Germinal center (tissue), 1 donor: ENCODE results near the gene KDM4F.
"Not testable (repeated sequence)": the region's sequence is repeated elsewhere in the genome, so short reads cannot be mapped to it uniquely, and the experiment has no call there.

Source experiments
- DNase-seq: peaks from one replicate; pipeline ENCODE4 v3.0.0; 2012; ENCODE audit warnings: mixed read lengths, low spot score

Gene KDM4F

GRCh38 chr11:95049122-95049521 lies at the start of gene KDM4F:
TSS of gene KDM4F (plus strand) at chr11:95049422.
- DNase-seq, result not testable (repeated sequence)

- no peak for DNase-seq
Observed at GRCh38 chr11:95003716-95004115, 45.5 kb upstream of the KDM4F start.

GRCh38 chr11:95005642-95006041 lies 43.6 kb upstream of the KDM4F start:
- no peak for DNase-seq

- DNase-seq, result no peak
Observed at GRCh38 chr11:95011376-95011775, 37.8 kb upstream of the KDM4F start.

- no peak for DNase-seq
Observed at GRCh38 chr11:95014184-95014821, 34.9 kb upstream of the KDM4F start.

GRCh38 chr11:95016139-95016538 lies 33.1 kb upstream of the KDM4F start:
- no peak for DNase-seq

GRCh38 chr11:95021468-95021867 lies 27.8 kb upstream of the KDM4F start:
- DNase-seq, result not testable (repeated sequence)

GRCh38 chr11:95024958-95025357 lies 24.3 kb upstream of the KDM4F start, which contains the start of gene KDM4E:
TSS of gene KDM4E (plus strand) at chr11:95025258. CDS start at chr11:95025558, 300 bp downstream.
- no peak for DNase-seq

GRCh38 chr11:95025594-95025993 lies 23.6 kb upstream of the KDM4F start:
- not testable (repeated sequence) for DNase-seq

- DNase-seq, result no peak
Observed at GRCh38 chr11:95028357-95028756, 20.9 kb upstream of the KDM4F start.

- DNase-seq, result no peak
Observed at GRCh38 chr11:95033051-95033450, 16.2 kb upstream of the KDM4F start.

GRCh38 chr11:95035316-95035715 lies 13.9 kb upstream of the KDM4F start:
- DNase-seq, result no peak

GRCh38 chr11:95037356-95038035 lies 11.7 kb upstream of the KDM4F start:
- DNase-seq, result not testable (repeated sequence)

- DNase-seq, result no peak
Observed at GRCh38 chr11:95042239-95042638, 7.0 kb upstream of the KDM4F start.

- DNase-seq, result no peak
Observed at GRCh38 chr11:95042906-95043305, 6.3 kb upstream of the KDM4F start.

- no peak for DNase-seq
Observed at GRCh38 chr11:95044010-95044409, 5.2 kb upstream of the KDM4F start.

- no peak for DNase-seq
Observed at GRCh38 chr11:95045812-95046211, 3.4 kb upstream of the KDM4F start.

- DNase-seq, result no peak
Observed at GRCh38 chr11:95050595-95051202, 1.5 kb downstream of the KDM4F start.

- no peak for DNase-seq
Observed at GRCh38 chr11:95054356-95054755, 5.1 kb downstream of the KDM4F start.

- no peak for DNase-seq
Observed at GRCh38 chr11:95055283-95055897, 6.2 kb downstream of the KDM4F start.

GRCh38 chr11:95057959-95058358 lies 8.7 kb downstream of the KDM4F start:
- DNase-seq, result no peak

- no peak for DNase-seq
Observed at GRCh38 chr11:95058621-95059020, 9.4 kb downstream of the KDM4F start.

- DNase-seq, result no peak
Observed at GRCh38 chr11:95059046-95059445, 9.8 kb downstream of the KDM4F start.
